Measurements from ENCODE around the gene MMP28.

- TF ChIP-seq POLR2AphosphoS5 (IDR thresholded peaks at IDR 0.05) (no peak), CTCF (IDR thresholded peaks at IDR 0.05) (no peak)
These were observed 70.4 kb downstream of the MMP28 start for GRCh38 chr17:35725058-35725457.
